DOHH2 (cell line): ENCODE measurements around the gene YPEL1.

Source experiments
- H3F3A ChIP-seq: fragments of 200-600 bp; sonication (generic), shearing (Covaris generic); 2 replicates; pipeline ENCODE4 v1.6.0; 2016; ENCODE audit warnings: antibody characterized with exemption, mild to moderate bottlenecking; ENCODE audit not compliant: control insufficient read depth, insufficient read depth
- H3K27ac ChIP-seq: fragments of 200-600 bp; sonication (generic); 2 replicates; pipeline ENCODE4 v1.5.1; 2014; ENCODE audit warnings: low read depth, mild to moderate bottlenecking, low read length, moderate library complexity
- H3K27me3 ChIP-seq: fragments of 200-600 bp; sonication (generic); 2 replicates; pipeline ENCODE4 v1.6.1; 2014; ENCODE audit warnings: mild to moderate bottlenecking, low read length, mixed read lengths; ENCODE audit not compliant: control insufficient read depth
- H3K36me3 ChIP-seq: fragments of 200-600 bp; sonication (generic); 2 replicates; pipeline ENCODE4 v1.6.1; 2014; ENCODE audit warnings: mild to moderate bottlenecking, low read length, moderate library complexity, mixed read lengths; ENCODE audit not compliant: control insufficient read depth
- H3K4me1 ChIP-seq: fragments of 200-600 bp; sonication (generic); 2 replicates; pipeline ENCODE4 v1.6.1; 2014; ENCODE audit warnings: mild to moderate bottlenecking, low read length, mixed read lengths; ENCODE audit not compliant: control insufficient read depth
- H3K4me2 ChIP-seq: fragments of 200-600 bp; sonication (generic); 2 replicates; pipeline ENCODE4 v1.6.0; 2014; ENCODE audit warnings: mild to moderate bottlenecking, low read length, moderate library complexity
- H3K4me3 ChIP-seq: fragments of 200-600 bp; sonication (generic); 2 replicates; pipeline ENCODE4 v1.5.1; 2014; ENCODE audit warnings: mild to moderate bottlenecking, low read length, mixed read lengths
- H3K79me2 ChIP-seq: fragments of 200-600 bp; sonication (generic); 2 replicates; pipeline ENCODE4 v1.6.1; 2014; ENCODE audit warnings: mild to moderate bottlenecking, low read length, mixed read lengths; ENCODE audit not compliant: control insufficient read depth
- H3K9me2 ChIP-seq: fragments of 200-600 bp; sonication (generic); replicated peaks from 2 replicates; pipeline ENCODE4 v1.6.1; 2014; ENCODE audit warnings: mild to moderate bottlenecking, low read length, mixed read lengths; ENCODE audit not compliant: control insufficient read depth
- H3K9me3 ChIP-seq: fragments of 200-600 bp; sonication (generic); 2 replicates; pipeline ENCODE4 v1.6.1; 2014; ENCODE audit warnings: antibody characterized with exemption, low read length, mixed read lengths; ENCODE audit not compliant: control insufficient read depth, insufficient read depth
- H4K20me1 ChIP-seq: fragments of 200-600 bp; sonication (generic); 2 replicates; pipeline ENCODE4 v1.6.0; 2014; ENCODE audit warnings: low read depth, mild to moderate bottlenecking, antibody characterized with exemption, low read length, moderate library complexity; ENCODE audit not compliant: control insufficient read depth, insufficient read depth
- CTCF ChIP-seq: fragments of 200-600 bp; sonication (generic); IDR thresholded peaks from one replicate; pipeline ENCODE4 v1.5.1; 2014; ENCODE audit warnings: antibody characterized with exemption, mild to moderate bottlenecking, low read depth, low read length; ENCODE audit not compliant: poor library complexity, severe bottlenecking
- EZH2phosphoT487 ChIP-seq: fragments of 200-600 bp; sonication (generic); IDR thresholded peaks from 2 replicates; pipeline ENCODE4 v1.6.1; 2017; ENCODE audit warnings: borderline replicate concordance, mild to moderate bottlenecking, antibody characterized with exemption, low read length, moderate library complexity, mixed read lengths

Gene YPEL1

GRCh38 chr22:21685164-21685513 lies 50.5 kb downstream of the YPEL1 start:
- Histone ChIP-seq H3K79me2 (no peaks in the 10 kb centered on the region), H3K27ac (no peak overlapping the region), H4K20me1 (no peaks in the 10 kb centered on the region), H3K4me3 (no peak overlapping the region), H3K9me3 (no peaks in the 10 kb centered on the region), H3K36me3 (peaks cover 67% of the 10 kb centered on the region), H3K4me2 (no peak overlapping the region), H3K27me3 (no peaks in the 10 kb centered on the region), H3K9me2 (no peaks in the 10 kb centered on the region), H3K4me1 (no peaks in the 10 kb centered on the region), H3F3A (no peaks in the 10 kb centered on the region)
- TF ChIP-seq EZH2phosphoT487, result no peak
- TF ChIP-seq CTCF, result no peak

- Histone ChIP-seq H3K36me3 (peaks cover 62% of the 10 kb centered on the region), H4K20me1 (no peaks in the 10 kb centered on the region), H3K4me3 (no peak overlapping the region), H3K9me2 (no peaks in the 10 kb centered on the region), H3K27me3 (no peaks in the 10 kb centered on the region), H3K4me1 (no peaks in the 10 kb centered on the region), H3K9me3 (no peaks in the 10 kb centered on the region), H3K27ac (no peak overlapping the region), H3K79me2 (no peaks in the 10 kb centered on the region), H3F3A (no peaks in the 10 kb centered on the region), H3K4me2 (no peak overlapping the region)
- TF ChIP-seq EZH2phosphoT487 (no peak), CTCF (no peak)
These were observed 51.0 kb downstream of the YPEL1 start for GRCh38 chr22:21684492-21685163.

- Histone ChIP-seq H3F3A (no peaks in the 10 kb centered on the region), H3K27me3 (no peaks in the 10 kb centered on the region), H3K4me3 (no peak overlapping the region), H3K36me3 (peaks cover 51% of the 10 kb centered on the region), H4K20me1 (no peaks in the 10 kb centered on the region), H3K9me3 (no peaks in the 10 kb centered on the region), H3K27ac (no peak overlapping the region), H3K4me1 (no peaks in the 10 kb centered on the region), H3K4me2 (no peak overlapping the region), H3K9me2 (no peaks in the 10 kb centered on the region), H3K79me2 (no peaks in the 10 kb centered on the region)
- no peak for TF ChIP-seq CTCF
- TF ChIP-seq EZH2phosphoT487, result no peak
These were observed 52.2 kb downstream of the YPEL1 start for GRCh38 chr22:21683401-21683811.
